ENCODE measurements around the gene ERC2.

ERC2 gene

DNA sequence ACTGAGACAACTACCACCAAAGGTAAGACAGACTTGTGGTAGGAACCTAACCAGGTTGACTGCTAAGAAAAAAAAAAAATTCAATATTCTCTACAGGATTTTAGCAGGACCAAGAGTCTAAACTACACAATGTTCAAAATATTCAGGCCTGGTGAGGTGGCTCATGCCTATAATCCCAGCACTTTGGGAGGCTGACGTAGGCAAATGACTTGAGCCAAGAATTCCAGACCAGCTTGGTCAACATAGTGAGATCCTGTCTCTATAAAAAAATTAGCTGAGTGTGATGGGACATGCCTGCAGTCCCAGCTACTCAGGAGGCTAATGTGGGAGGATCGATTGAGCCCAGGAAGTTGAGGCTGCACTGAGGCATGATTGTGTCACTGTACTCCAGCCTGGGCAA, 639.6 kb downstream of the ERC2 start:
- H3K36me3 Mint-ChIP-seq = no peaks in the 10 kb centered on the region
- peaks cover 6% of the 10 kb centered on the region for H3K9me3 Mint-ChIP-seq
- no peak overlapping the region for H3K27ac Mint-ChIP-seq
- H3K4me1 Mint-ChIP-seq = no peaks in the 10 kb centered on the region
- no peak for DNase-seq (ENCODE audit: low spot score in 2 of 2)
- no peak overlapping the region for H3K4me3 Mint-ChIP-seq
- no peak for ATAC-seq (ENCODE audit: low read depth)
- no peaks in the 10 kb centered on the region for H3K27me3 Mint-ChIP-seq

GRCh38 chr3:55827786-55828185, 640.5 kb downstream of the ERC2 start:
- no peak overlapping the region for H3K27ac Mint-ChIP-seq
- no peak for ATAC-seq (ENCODE audit: low read depth)
- no peak for DNase-seq (ENCODE audit: low spot score in 2 of 2)
- no peaks in the 10 kb centered on the region for H3K36me3 Mint-ChIP-seq
- peaks cover 5% of the 10 kb centered on the region for H3K9me3 Mint-ChIP-seq
- H3K4me1 Mint-ChIP-seq = no peaks in the 10 kb centered on the region
- H3K27me3 Mint-ChIP-seq = no peaks in the 10 kb centered on the region
- no peak overlapping the region for H3K4me3 Mint-ChIP-seq

- Mint-ChIP-seq H3K9me3 (peaks cover 4% of the 10 kb centered on the region), H3K4me1 (no peaks in the 10 kb centered on the region), H3K27ac (no peak overlapping the region), H3K4me3 (no peak overlapping the region), H3K36me3 (no peaks in the 10 kb centered on the region), H3K27me3 (no peaks in the 10 kb centered on the region)
- DNase-seq (ENCODE audit: low spot score in 2 of 2) = no peak
- ATAC-seq (ENCODE audit: low read depth) = no peak
Measured at GRCh38 chr3:55826731-55827496, 641.4 kb downstream of the ERC2 start.

GRCh38 chr3:55826097-55826496, 642.2 kb downstream of the ERC2 start:
- Mint-ChIP-seq H3K4me1 (no peaks in the 10 kb centered on the region), H3K27ac (no peak overlapping the region), H3K4me3 (no peak overlapping the region), H3K27me3 (no peaks in the 10 kb centered on the region), H3K9me3 (peaks cover 4% of the 10 kb centered on the region), H3K36me3 (no peaks in the 10 kb centered on the region)
- ATAC-seq (ENCODE audit: low read depth) (no peak), DNase-seq (ENCODE audit: low spot score in 2 of 2) (no peak)

DNA sequence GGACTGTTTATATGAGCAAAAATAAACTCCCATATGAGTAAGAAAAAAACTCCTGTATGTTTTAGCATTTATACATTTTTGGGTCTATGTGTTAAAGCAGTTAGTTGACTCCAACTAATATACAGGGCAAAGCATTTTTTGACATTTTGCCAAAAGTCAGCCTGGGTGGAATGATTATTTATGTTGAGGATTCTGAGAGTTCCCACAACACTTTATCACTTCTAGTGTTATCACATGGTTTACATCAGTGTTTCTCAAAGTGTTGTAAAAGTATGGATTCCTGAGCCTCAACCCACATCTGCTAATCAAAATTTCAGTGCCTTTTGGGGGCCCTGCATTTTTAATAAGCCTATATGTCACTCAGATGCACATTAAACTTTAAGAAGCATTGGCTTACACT, 643.9 kb downstream of the ERC2 start:
- DNase-seq (ENCODE audit: low spot score in 2 of 2) = no peak
- H3K4me3 Mint-ChIP-seq = no peak overlapping the region
- no peak for ATAC-seq (ENCODE audit: low read depth)
- H3K9me3 Mint-ChIP-seq = peaks cover 2% of the 10 kb centered on the region
- no peaks in the 10 kb centered on the region for H3K27me3 Mint-ChIP-seq
- H3K4me1 Mint-ChIP-seq = no peaks in the 10 kb centered on the region
- H3K36me3 Mint-ChIP-seq = no peaks in the 10 kb centered on the region
- H3K27ac Mint-ChIP-seq = no peak overlapping the region

DNA sequence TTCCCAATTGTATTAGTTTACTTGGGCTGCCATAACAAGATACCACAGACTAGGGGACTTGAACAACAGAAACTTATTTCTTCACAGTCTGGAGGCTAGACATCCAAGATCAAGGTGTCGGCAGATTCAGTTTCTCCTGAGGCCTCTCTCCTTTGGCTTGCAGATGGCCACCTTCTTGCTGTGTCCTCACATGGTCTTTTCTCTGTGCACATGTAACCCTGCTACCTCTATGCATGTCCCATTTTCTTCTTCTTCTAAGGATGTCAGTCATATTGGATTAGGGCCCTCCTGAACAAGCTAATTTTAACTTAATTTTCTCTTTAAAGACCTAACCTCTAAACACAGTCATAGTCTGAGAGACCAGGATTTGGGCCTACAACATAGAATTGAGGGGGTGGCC, 644.4 kb downstream of the ERC2 start:
- H3K9me3 Mint-ChIP-seq = peaks cover 2% of the 10 kb centered on the region
- no peak overlapping the region for H3K4me3 Mint-ChIP-seq
- no peaks in the 10 kb centered on the region for H3K27me3 Mint-ChIP-seq
- H3K36me3 Mint-ChIP-seq = no peaks in the 10 kb centered on the region
- DNase-seq (ENCODE audit: low spot score in 2 of 2) (no peak), ATAC-seq (ENCODE audit: low read depth) (no peak)
- no peaks in the 10 kb centered on the region for H3K4me1 Mint-ChIP-seq
- no peak overlapping the region for H3K27ac Mint-ChIP-seq

- H3K36me3 Mint-ChIP-seq = no peaks in the 10 kb centered on the region
- no peak for ATAC-seq (ENCODE audit: low read depth)
- H3K27me3 Mint-ChIP-seq = no peaks in the 10 kb centered on the region
- H3K9me3 Mint-ChIP-seq = peaks cover 2% of the 10 kb centered on the region
- no peaks in the 10 kb centered on the region for H3K4me1 Mint-ChIP-seq
- DNase-seq (ENCODE audit: low spot score in 2 of 2) = no peak
- H3K4me3 Mint-ChIP-seq = no peak overlapping the region
- H3K27ac Mint-ChIP-seq = no peak overlapping the region
Measured at GRCh38 chr3:55823001-55823400, 645.3 kb downstream of the ERC2 start.

- H3K27me3 Mint-ChIP-seq = peaks cover 3% of the 10 kb centered on the region
- no peaks in the 10 kb centered on the region for H3K36me3 Mint-ChIP-seq
- H3K9me3 Mint-ChIP-seq = no peaks in the 10 kb centered on the region
- H3K4me3 Mint-ChIP-seq = no peak overlapping the region
- DNase-seq (ENCODE audit: low spot score in 2 of 2) (no peak), ATAC-seq (ENCODE audit: low read depth) (no peak)
- H3K27ac Mint-ChIP-seq = no peak overlapping the region
- no peaks in the 10 kb centered on the region for H3K4me1 Mint-ChIP-seq
Measured at GRCh38 chr3:55819005-55819404, 649.3 kb downstream of the ERC2 start.

GRCh38 chr3:55818485-55818884, 649.8 kb downstream of the ERC2 start:
- Mint-ChIP-seq H3K4me3 (no peak overlapping the region), H3K9me3 (no peaks in the 10 kb centered on the region), H3K4me1 (no peaks in the 10 kb centered on the region), H3K27me3 (peaks cover 3% of the 10 kb centered on the region), H3K36me3 (no peaks in the 10 kb centered on the region), H3K27ac (no peak overlapping the region)
- DNase-seq (ENCODE audit: low spot score in 2 of 2) = no peak
- ATAC-seq (ENCODE audit: low read depth) = no peak

- no peak for DNase-seq (ENCODE audit: low spot score in 2 of 2)
- no peaks in the 10 kb centered on the region for H3K36me3 Mint-ChIP-seq
- no peak for ATAC-seq (ENCODE audit: low read depth)
- no peaks in the 10 kb centered on the region for H3K9me3 Mint-ChIP-seq
- H3K4me3 Mint-ChIP-seq = no peak overlapping the region
- peaks cover 3% of the 10 kb centered on the region for H3K27me3 Mint-ChIP-seq
- H3K27ac Mint-ChIP-seq = no peak overlapping the region
- no peaks in the 10 kb centered on the region for H3K4me1 Mint-ChIP-seq
Measured at GRCh38 chr3:55816794-55817576, 651.3 kb downstream of the ERC2 start.

GRCh38 chr3:55815262-55815661, 653.0 kb downstream of the ERC2 start:
- Mint-ChIP-seq H3K4me1 (no peaks in the 10 kb centered on the region), H3K9me3 (no peaks in the 10 kb centered on the region), H3K36me3 (no peaks in the 10 kb centered on the region), H3K27me3 (peaks cover 3% of the 10 kb centered on the region), H3K4me3 (no peak overlapping the region), H3K27ac (no peak overlapping the region)
- ATAC-seq (ENCODE audit: low read depth) (no peak), DNase-seq (ENCODE audit: low spot score in 2 of 2) (no peak)

DNA sequence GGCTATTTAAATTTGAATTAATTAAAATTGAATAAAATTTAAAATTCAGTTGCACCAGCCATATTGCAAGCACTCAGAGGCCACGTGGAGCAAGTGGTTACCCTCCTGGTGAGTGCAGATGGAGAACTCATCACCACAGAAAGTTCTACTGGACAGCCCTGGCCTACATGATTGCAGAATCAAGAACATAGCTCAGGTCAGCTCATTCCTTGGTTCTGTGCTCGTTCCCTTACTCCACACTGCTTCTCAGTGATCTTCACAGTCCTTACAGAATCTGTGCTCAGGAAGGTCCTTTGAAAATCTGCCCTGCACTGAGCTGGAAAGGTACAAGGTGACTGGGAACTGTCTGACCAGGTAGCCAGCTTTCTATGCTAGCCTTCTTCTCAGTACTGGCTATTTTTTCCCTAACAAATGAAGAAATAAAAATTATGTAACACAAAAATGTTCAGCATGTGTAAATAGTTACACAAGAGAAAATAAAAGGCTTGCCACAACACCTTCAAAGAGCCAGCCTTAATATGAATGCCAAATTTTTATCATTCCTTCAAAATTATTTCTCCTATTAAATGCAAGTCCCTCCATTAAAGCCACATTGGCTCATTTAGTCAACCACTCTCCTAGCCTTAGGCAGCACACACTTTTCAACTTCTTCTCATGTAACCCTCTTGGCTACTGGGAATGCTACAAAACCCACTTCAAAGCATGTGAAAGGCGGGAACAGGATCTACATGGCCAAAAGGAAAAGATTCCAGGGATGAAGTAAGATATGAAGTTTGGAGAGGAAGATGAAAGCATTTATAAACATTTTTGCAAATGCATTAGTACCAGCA, 654.8 kb downstream of the ERC2 start:
- ATAC-seq (ENCODE audit: low read depth) (no peak), DNase-seq (ENCODE audit: low spot score in 2 of 2) (no peak)
- H3K27ac Mint-ChIP-seq = no peak overlapping the region
- H3K9me3 Mint-ChIP-seq = no peaks in the 10 kb centered on the region
- H3K4me3 Mint-ChIP-seq = no peak overlapping the region
- H3K36me3 Mint-ChIP-seq = no peaks in the 10 kb centered on the region
- H3K27me3 Mint-ChIP-seq = peaks cover 3% of the 10 kb centered on the region
- H3K4me1 Mint-ChIP-seq = no peaks in the 10 kb centered on the region

- Mint-ChIP-seq H3K9me3 (no peaks in the 10 kb centered on the region), H3K4me1 (no peaks in the 10 kb centered on the region), H3K4me3 (no peak overlapping the region), H3K27ac (no peak overlapping the region), H3K36me3 (no peaks in the 10 kb centered on the region), H3K27me3 (peaks cover 3% of the 10 kb centered on the region)
- no peak for DNase-seq (ENCODE audit: low spot score in 2 of 2)
- no peak for ATAC-seq (ENCODE audit: low read depth)
Measured at GRCh38 chr3:55812394-55813013, 655.8 kb downstream of the ERC2 start.

DNA sequence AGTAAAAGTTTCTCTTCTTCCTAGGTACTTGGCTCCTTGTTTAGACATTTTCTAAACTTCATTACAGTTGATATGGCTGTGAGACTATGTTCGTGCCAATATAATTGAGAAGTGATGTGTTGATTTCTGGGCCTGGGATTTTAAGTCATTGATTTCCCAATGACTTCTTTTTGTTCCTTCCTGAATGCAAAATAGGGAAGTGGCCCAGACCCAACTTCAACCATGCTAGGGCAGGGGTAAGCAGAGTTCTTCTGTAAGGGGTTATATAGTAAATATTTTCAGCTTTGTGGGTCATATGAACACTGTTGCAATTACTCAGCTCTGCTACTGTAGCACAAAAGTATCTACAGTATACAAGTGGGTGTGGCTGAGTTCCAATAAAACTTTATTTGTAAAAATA, 661.1 kb downstream of the ERC2 start:
- DNase-seq (ENCODE audit: low spot score in 2 of 2) (no peak), ATAC-seq (ENCODE audit: low read depth) (no peak)
- Mint-ChIP-seq H3K27ac (no peak overlapping the region), H3K9me3 (peaks cover 2% of the 10 kb centered on the region), H3K4me1 (no peaks in the 10 kb centered on the region), H3K36me3 (no peaks in the 10 kb centered on the region), H3K27me3 (no peaks in the 10 kb centered on the region), H3K4me3 (no peak overlapping the region)
